ENCODE data around the gene HSBP1.

DNA sequence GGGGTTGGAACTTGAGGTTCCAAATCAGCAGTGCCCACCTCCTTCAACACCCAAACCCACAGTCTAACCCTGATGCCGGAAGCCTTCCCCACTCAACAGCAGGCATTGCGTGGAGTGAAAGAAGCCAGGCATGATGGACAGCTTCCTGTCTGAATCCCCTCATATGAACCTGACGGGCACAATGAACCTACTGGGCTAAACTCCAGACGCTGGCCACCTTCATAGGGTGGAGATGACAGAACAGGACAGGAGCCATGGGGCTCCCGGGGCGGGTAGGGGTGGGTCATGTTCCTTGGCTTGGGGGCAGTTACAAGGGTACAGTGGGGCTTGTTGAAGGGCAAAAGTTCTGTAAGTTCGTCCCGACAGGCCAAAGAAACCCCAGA lies 460 bp upstream of the HSBP1 start:
- no peak for TF ChIP-seq EZH2 (IDR thresholded peaks at IDR 0.05; ENCODE audit: low read length, missing control alignments)
- TF ChIP-seq CTCF (conservative IDR thresholded peaks at IDR 0.05 in 1 of 2, IDR thresholded peaks at IDR 0.05 in 1 of 2; ENCODE audit: low read depth in 1 of 2, low read length in 2 of 2) = no peak

Measured in fibroblast of lung (primary cell).